Right renal cortex interstitium (tissue), 3 donors: ENCODE measurements around the gene KRTAP10-3. TPM values are rescaled to one million over a fixed set of nuclear protein-coding genes. Genes with fewer than 3 reads are reported as not detected.
"Not testable (repeated sequence)": the region's sequence is repeated elsewhere in the genome, so short reads cannot be mapped to it uniquely, and the experiment has no call there.

Experiments
- DNase-seq, 3 donors: peaks; one replicate each; pipeline ENCODE4 v3.0.0-alpha.2; 2013; ENCODE audit warnings: low read depth in 3 of 3, low spot score in 2 of 3
- polyA plus RNA-seq, 3 donors: library from polyadenylated mRNA; unstranded; fragments of 120-200 nt; gene quantifications; one replicate each; pipeline ENCODE4 v1.2.1, GENCODE V29; 2013; ENCODE audit not compliant: insufficient read length in 3 of 3

Gene KRTAP10-3
- polyA plus RNA-seq, 3 donors, result not detected

GRCh38 chr21:44572959-44573583 is 14.5 kb upstream of the KRTAP10-3 start:
- DNase-seq, result no peak

- DNase-seq, result no peak
These were observed 13.5 kb upstream of the KRTAP10-3 start for GRCh38 chr21:44571844-44572782.

- no peak for DNase-seq
These were observed 12.7 kb upstream of the KRTAP10-3 start for GRCh38 chr21:44571296-44571695.

DNA sequence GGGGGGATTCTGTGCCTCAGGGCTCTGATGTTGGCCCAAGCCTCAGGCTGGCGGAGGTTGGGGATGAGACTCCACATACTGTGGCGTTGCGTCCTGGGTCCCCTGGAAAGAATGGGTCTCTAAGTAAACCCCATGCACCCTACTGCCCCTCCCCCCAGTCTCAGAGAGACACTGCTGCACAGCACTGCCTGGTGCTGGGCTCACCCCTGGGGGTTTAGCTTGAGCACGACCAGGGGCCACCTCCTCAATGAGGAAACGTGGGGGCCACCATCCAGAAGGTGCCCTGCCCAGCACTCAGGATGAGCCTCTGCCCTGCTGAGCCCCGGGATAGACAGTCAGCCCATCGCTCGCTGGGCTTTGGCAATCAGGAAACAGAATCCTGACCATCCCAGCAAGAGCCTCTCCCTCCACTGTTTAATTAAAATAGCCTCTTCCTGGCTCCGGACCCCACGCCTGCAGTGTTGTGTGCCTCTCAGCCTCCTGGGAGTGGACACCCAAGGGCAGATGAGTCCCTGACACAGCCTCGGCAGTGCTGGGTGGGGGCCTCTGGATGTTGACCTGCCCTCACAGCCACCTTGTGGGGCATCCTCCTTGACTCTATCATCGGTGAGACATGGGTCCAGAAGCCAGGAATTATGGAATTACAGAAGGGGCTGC is 11.4 kb upstream of the KRTAP10-3 start:
- DNase-seq, result no peak

GRCh38 chr21:44568667-44569556 is 10.3 kb upstream of the KRTAP10-3 start:
- no peak for DNase-seq

- no peak for DNase-seq
These were observed 9.7 kb upstream of the KRTAP10-3 start for GRCh38 chr21:44568261-44568660.

GRCh38 chr21:44567481-44568171 is 9.0 kb upstream of the KRTAP10-3 start:
- no peak for DNase-seq

DNA sequence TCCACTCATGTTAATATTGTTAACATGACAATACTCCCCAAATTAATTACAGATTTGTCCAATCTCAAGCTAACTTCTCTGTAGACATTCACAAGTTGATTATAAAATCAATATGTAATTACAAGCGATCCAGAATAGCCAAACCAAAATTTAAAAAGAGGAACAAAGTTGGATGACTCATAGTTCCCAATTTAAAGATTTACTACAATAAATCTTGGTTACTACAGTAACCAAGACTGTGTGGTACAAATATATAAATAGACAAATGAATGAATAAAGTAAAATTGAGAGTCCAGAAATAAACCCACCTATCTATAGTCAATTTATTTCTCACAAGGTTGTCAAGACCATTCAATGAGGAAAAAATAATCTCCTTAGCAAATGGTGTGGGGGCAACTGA is 7.8 kb upstream of the KRTAP10-3 start:
- DNase-seq, result no peak

DNA sequence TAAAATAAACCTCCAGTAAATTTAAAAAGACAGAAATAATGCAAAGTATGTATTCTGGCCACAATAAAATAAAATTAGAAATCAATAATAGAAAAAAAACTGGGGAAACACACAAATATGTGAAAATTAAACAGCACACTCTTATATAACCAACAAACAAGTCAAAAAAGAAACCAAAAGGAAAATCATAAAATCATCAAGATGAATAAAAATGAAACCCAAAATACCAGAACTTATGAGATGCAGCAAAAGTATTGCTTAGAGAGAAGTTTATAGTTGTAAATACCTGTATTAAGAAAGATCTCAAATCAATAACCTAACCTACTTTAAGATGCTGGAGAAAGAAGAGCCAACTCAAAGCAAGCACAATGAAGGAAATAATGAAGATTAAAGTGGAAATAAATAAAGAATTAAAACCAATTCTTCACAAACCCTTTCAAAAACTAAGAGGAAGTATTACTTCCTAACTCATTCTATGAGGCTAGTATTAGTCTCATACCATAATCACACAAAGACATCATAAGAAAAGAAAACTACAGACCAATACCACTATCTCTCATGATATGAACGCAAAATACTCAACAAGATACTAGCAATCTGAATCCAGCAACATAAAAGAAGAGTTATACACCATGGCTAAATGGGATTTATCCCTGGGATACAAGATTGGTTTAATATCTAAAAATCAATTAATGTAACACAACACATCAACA is 6.4 kb upstream of the KRTAP10-3 start:
- no peak for DNase-seq

DNA sequence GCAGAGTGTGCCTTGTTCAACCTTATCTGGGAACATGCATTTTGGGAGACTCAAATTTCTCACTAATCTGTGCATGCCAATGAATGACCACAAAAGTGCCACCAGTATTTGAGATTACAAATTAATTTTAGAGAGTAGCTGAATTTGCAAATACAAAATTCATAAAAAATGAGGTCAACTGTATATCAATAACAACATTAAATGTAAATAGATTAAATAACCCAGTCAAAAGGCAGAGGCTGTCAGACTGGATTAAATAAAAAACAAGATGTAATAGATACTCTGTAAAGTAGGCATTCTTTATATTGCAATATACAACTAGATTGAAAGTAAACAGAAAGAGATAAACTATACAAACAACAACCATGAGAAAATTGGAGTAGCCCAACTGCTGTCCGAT is 5.5 kb upstream of the KRTAP10-3 start:
- no peak for DNase-seq

DNA sequence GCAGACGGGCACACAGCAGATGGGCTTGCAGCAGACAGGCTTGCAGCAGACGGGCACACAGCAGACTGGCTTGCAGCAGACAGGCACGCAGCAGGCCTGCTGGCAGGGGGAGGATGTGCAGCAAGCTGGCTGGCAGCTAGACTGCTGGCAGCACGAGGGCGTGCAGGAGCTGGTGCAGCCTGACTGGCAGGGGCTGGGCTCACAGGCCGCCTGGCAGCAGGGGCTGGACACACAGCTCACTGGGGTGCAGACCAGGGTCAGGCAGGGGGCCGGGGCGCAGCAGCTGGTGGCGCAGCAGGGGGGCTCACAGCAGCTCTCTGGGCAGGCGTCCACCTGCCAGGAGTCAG is 293 bp downstream of the KRTAP10-3 start:
- DNase-seq, result not testable (repeated sequence)

DNA sequence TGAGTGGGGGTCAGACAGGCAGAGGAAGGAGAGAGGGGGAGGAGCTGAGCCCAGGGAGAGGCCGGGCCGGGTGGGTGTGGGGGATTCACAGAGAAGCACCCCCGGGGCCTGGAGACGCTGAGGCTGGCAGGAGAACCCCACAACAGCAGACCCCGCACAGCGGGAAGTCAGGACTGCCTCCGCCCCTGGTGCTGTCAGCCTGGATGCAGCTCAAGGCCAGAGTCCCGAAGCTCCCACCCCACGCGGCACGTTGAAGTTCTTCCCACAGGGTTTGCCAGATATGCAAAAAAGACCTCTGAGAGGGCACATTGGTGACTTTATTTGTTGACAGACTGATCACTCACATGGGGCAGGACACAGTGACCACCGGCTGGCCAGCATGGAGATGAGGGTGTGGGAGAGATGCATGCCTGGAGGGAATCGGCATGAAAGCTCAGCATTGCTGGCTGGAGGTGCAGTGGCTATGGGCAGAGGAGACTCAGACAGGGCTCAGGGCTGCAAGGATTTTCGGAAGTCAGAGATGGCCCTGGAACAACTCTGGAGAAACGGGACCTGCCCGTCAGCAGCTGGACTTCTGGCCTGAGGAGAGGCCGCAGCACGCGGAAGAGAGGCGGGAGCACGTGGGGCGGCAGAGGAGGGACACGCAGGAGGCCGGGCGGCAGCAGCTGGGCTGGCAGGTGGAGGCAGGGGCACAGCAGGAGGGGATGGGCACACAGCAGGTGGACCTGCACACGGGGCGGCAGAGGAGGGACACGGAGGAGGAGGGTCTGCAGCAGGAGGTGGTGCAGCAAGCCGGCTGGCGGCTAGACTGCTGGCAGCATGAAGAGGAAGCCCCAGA is 885 bp downstream of the KRTAP10-3 start:
- DNase-seq, result no peak

- no peak for DNase-seq
These were observed 1.7 kb downstream of the KRTAP10-3 start for GRCh38 chr21:44556879-44557278.

- DNase-seq, result no peak
These were observed 3.3 kb downstream of the KRTAP10-3 start for GRCh38 chr21:44555200-44555875.

DNA sequence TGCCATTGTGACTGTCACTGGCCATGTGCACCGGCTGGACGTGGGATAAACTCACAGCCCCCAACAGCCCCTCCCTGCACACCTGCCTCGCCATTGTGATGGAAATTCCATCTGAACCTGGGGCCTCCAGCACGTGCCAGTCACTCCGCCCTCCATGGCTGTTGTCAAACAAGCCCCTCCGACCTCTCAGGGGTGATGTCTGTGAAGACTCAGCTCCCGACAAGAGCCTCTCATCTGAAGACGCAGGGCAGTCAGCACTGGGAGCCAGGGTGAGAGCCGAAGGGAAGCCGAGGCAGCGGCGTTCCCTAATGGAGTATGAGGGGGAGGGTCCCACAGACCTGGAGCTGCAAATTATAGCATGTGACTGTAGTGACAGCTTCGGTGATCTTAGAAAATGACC is 5.9 kb downstream of the KRTAP10-3 start:
- no peak for DNase-seq

DNA sequence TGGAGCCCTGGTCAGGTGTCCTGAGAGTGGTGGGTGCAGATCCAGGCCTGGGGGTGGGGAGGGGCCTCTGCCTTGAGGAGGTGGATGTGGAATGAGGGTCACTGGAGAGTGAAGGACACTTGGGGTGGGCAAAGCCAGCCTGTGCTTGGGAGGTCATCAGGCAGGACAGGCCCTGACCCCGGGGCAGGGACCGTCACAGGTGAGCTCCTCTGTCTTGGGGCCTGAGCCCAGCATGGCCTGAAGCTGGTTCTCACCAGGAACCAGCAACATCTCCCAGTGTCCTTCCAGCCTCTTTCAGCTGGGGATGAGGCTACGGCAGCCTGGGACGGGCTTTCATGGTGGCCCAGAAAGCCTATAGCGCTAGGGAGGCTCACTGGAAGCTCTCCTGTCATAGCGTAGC is 6.5 kb downstream of the KRTAP10-3 start:
- DNase-seq, result no peak

DNA sequence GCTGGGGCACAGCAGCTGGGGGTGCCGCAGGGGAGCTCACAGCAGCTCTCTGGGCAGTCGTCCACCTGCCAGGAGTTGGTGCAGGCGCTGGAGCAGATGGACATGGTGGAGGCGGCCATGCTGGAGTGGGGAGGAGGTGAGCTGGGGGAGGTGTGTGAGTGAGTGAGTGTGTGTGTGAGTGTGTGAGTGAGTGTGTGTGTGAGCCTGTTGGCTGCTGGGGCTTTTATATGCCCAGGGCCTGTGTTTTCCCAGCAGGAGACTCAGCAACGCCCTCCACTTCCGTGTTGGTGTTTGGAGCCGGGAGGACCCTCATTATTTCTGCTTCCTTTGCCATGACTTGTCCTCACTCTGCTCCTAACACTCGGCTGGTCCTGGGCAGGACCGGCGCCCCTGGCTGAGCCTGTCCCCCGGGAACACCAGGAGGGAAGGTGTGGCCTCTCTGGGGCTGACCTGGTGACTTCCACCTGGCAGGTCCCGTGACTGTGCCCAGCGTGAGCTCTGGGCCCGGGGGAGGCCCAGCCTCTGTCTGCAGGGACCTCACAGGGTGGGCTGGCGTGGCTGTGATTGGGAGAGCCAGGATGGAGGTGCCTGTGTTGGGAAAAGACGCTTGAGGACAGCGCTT is 7.1 kb downstream of the KRTAP10-3 start, which contains the start of gene KRTAP10-2:
Gene KRTAP10-2, minus strand, starts transcription at position 166 of the 622 bp plus-strand sequence. Its CDS starts 47 bp downstream, at position 119.
- DNase-seq, result no peak
